Keratinocyte (primary cell): ENCODE measurements around the gene CELA1.

Experiments
- CTCF ChIP-seq, 3 experiments: IDR thresholded peaks in 1 of 3; conservative IDR thresholded peaks in 1 of 3; optimal IDR thresholded peaks in 1 of 3; 2 replicates in 2 of 3; 3 replicates in 1 of 3; pipeline versions ENCODE3 to v1.5.1; 2011; ENCODE audit warnings: low read length in 3 of 3, mild to moderate bottlenecking in 3 of 3, moderate library complexity in 2 of 3, control low read depth in 1 of 3, inconsistent platforms in 1 of 3; ENCODE audit not compliant: insufficient read depth in 2 of 3; ENCODE audit errors: extremely low read depth in 1 of 3
- EZH2 ChIP-seq: IDR thresholded peaks from one replicate; pipeline ENCODE4 v1.6.1; 2012; ENCODE audit warnings: inconsistent platforms, mild to moderate bottlenecking, low read length, moderate library complexity

GRCh38 chr12:51378749-51379148, 32.3 kb upstream of the CELA1 start:
- no peak for TF ChIP-seq CTCF (optimal IDR thresholded peaks at IDR 0.05 in 1 of 3, IDR thresholded peaks at IDR 0.05 in 1 of 3, conservative IDR thresholded peaks at IDR 0.05 in 1 of 3; ENCODE audit: extremely low read depth in 1 of 3, insufficient read depth in 2 of 3, low read length in 3 of 3)
- no peak for TF ChIP-seq EZH2
